Measurements from ENCODE around the gene SKA2.

GRCh38 chr17:59180626-59181025 is 25.6 kb upstream of the SKA2 start:
- TF ChIP-seq, protein P1, sequence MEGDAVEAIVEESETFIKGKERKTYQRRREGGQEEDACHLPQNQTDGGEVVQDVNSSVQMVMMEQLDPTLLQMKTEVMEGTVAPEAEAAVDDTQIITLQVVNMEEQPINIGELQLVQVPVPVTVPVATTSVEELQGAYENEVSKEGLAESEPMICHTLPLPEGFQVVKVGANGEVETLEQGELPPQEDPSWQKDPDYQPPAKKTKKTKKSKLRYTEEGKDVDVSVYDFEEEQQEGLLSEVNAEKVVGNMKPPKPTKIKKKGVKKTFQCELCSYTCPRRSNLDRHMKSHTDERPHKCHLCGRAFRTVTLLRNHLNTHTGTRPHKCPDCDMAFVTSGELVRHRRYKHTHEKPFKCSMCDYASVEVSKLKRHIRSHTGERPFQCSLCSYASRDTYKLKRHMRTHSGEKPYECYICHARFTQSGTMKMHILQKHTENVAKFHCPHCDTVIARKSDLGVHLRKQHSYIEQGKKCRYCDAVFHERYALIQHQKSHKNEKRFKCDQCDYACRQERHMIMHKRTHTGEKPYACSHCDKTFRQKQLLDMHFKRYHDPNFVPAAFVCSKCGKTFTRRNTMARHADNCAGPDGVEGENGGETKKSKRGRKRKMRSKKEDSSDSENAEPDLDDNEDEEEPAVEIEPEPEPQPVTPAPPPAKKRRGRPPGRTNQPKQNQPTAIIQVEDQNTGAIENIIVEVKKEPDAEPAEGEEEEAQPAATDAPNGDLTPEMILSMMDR (IDR thresholded peaks at IDR 0.05; ENCODE audit: low read length) = no peak
- TF ChIP-seq EZH2phosphoT487 (IDR thresholded peaks at IDR 0.05; ENCODE audit: low read length) = no peak
- TF ChIP-seq EZH2 (optimal IDR thresholded peaks at IDR 0.05; ENCODE audit: low read depth, low read length) = no peak

Measured in MM.1S (cell line).